CD4-positive, alpha-beta T cell treated with Interleukin-15 for 1 hour (primary cell): ENCODE results near the gene SEMG1.

Experiments
- DNase-seq: peaks from one replicate; pipeline ENCODE4 v3.0.0-alpha.2; 2020

The SEMG1 gene

DNA sequence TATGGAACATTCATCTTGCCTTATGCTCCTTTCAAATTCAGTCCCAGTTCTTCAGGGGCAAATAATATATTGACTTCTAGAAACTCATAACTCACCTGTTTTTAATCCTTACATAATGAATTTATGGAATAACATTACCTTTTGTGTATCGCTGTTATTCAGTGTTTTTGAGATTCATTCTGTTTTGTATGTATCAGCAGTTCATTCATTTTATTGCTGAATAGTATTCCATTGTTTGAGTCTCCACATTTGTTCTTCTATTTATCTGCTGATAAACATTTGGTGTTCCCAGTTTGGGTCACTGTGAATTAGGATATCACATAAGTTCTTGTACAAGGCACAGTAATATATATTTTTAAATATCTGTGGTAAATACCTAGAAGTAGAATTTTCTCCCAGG lies 19.5 kb downstream of the SEMG1 start:
- DNase-seq = no peak

DNA sequence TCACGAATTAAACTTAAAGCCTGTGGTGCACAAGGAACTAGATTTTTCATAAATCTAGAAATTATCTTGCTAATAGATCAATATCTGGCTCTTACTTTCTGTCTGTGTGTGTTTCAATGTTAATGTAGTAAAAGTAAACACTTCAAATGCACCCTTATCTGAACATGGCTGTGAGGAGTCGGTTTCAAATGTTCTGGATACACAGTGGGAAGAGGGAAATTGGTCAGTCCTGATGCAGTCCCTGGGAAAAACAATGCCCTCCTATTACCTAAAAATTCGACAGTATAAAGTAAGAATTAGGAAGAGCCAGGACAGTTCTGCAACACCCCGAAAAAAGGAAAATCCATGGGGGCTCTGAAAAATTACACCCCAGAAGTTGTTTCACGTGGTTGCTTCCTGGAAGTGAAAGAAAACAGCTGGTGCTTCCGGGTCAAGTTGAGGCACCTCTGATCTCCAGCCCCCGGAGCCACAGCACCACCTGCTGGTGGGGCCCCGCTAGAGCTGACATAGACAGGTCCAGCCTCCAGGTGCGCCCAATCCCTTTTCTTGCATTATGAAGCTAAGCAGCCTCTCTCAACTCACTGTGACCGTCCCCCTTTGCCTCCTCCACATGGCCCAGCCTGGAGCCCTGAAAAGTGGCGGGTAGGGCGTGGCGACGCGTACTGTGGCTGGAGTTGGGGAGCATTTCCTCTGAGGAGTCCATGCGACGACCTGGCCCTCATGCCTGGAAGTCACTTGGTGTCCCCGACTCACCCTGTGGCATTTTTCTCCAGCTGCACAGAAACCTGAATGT lies 22.6 kb downstream of the SEMG1 start:
- DNase-seq = no peak

DNA sequence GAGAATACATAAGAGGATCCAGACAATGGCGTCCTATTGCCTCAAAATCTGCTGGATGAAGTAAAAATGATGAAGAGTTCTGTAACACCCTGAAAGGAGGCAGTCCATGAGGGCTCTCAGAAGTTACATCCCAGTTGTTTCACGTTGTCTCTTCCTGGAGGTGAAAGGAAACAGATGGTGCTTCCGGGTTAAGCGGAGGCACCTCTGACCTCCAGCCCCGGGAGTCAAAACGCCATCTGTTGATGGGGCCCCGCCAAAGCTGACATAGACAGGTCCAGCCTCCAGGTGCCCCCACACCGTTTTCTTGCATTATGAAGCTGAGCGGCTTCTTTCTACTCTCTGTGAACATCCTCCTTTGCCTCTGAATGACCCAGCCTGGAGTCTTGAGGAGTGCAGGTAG lies 23.8 kb downstream of the SEMG1 start:
- no peak for DNase-seq

DNA sequence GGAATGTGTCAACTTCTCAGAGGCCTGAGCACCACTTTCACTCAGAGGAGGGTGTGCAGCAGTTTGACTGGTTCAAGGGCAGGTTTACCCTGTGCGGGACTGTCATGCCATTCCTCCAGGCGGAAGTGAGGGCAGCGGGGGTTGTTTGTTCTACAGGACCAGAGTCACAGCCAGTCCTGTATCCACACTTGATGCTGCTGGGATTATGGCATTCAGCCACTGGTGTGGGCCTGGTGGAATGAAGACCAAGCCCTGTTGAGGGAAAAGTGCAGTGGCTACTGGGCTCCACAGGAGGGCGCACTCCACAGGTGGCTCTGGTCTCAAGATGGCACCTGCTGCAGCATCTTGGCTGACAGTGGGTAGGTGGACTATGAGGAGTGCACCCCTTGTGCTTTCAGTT lies 29.2 kb downstream of the SEMG1 start:
- no peak for DNase-seq

DNA sequence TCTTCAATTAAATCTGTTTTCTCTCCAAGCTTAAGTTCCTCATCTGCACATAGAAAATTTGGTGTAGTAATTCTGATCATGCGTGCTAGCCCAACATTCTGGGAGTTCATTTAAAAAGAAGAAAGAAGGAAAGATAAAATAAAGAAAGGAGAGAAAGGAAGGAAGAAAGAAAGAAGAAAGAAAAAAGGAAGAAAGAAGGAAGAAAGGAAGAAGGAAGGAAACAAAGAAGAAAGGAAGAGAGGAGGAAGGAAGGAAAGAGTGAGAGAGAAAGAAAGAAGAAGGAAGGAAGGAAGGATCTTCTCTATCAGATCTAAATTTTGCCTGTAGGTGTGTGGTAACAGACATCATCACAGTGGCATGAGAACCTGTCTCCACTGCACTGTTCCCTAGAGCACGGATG lies 31.3 kb downstream of the SEMG1 start:
- DNase-seq = no peak

DNA sequence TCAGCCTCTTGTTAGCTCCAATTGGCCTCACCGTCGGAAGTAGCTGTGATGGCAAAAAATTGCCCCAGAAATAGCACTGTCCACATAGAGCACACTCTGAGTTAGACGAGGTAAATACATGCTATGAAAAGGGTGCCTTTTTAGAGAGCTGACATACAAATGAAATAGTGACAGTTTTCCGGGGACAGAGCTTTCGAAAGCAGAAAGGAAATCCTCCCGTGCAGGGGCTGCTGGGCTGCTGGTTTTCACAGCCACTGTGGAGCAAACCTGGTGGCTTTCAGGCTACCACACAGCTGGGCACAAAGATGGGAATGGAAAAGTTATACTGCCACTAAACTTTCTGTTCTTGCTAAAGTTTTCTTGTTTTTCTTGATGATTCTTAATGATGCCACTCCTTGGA lies 39.3 kb downstream of the SEMG1 start:
- no peak for DNase-seq

DNA sequence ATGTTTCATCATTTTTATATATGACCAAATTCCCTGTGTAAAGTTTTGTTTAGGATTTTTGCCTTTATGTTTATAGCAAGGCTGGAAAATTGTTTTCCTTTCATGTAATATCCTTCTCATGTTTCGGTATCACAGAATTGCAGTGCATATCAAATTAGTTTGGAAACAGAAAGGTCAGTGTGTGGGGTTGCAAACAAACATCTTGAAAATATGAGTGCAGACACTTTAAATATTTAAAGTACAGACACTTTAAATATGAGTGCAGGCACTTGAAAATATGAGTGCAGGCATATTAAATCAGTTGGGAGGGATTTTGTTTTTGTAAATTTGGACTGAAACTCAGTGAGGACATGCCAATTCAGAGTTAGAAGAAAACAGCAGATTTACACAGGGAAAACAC lies 41.0 kb downstream of the SEMG1 start:
- DNase-seq = no peak

DNA sequence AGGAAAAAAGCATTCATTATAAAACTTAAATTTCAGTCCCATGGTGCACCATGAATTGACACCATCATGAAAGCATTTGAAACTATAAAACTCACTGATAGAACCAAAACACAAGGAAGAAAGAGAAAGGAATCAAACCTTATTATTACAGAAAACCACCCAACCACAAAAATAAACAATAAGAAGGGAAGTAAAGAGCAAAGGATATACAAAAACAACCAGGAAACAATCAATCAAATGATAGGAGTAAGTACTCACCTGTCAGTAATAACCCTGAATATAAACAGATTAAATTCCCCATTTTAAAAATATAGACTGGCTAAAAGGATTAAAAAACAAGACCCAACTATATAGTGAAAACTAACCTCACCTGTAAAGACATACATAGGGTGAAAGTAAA lies 41.8 kb downstream of the SEMG1 start:
- DNase-seq = no peak

DNA sequence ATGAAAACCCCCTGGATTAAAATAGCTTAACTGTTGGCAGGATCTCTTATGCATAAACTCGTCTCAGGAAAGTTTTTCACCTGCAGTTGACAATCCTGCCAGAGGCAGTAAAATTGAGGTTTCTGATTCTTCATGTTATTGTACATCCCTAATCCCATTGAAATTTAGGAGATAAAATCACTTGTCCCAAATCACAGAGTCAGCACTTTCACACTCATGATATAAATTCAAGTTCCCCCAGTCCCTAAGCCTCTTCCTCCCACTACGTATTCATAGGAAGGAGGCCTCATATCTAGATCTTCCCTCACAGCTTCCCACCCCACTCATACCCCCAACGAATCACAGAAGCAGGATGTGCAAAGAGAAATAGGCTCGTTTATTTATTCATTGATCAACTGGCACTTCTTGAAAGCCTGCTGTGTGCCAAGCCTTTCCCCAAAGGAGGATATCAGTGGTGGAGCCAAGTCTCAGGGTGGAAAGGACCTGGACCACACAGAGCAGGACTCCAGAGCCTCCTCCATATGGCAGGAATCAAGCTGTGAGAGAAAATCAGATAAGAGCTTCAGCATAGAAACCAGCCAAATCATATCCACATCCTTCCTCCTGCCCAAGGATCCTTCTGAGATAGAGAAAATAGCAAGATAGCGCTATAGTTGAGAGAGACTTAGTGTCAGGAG lies 45.2 kb downstream of the SEMG1 start:
- DNase-seq = no peak

DNA sequence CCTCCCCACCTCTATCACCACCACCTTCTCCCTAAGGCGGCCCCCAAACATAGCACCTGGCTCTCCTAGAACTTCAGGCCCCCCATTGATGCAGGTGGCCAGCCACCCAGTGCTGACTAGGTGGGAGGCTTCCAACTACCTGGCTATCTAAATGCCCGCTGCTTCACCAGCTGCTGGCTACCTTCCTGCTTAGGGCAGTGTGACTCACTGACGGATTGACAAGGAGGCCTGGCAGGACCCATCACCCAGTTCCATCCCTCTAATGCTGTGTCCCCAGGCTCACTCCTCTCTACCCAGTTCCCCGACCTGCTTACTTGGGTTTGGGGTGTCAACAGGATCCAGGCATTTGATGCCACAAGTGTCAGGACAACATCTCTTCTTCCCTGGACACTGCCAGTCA lies 46.4 kb downstream of the SEMG1 start:
- DNase-seq = no peak

DNA sequence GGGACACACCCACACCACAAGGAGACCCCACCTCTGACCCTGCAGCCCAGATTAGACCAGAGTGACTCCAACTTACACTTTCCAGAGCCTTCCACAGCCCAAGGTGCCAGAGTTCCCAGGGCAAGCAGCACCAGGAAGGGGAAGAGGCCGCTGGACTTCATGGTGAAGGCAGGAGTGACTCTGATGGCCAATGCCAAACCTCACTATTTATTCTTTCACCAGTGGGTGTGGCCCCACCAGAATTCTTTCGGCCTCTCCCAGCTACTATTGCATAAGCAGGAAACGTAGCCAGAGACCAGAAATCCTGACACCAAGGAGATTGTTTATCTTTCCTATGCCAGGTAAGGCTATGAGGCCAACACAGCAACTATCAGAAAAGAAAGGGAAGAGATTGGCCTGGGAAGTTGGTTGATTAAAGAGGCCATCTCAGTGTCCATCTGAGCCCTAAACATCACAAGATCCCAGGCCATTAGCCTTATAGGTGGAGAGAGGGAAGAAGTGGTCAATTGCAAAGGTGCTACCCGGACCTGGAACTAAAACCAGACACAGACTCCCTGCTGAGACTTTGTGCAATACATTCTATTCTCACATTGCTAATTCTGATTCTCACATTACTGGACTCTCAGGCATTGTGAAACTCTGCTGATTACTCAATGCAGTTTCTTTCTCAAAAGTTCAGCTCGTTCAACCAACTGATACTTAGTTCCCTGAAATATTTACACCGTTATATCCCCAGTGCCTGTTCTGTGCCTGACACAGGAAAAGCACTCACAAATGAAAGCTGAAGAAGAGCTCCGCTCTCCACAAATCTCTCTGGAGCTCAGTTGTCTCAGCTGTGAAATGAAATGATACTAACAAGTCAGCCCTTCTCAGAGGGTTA lies 47.8 kb downstream of the SEMG1 start, which contains the start of gene SLPI:
Gene SLPI, minus strand, starts transcription at position 182 of the 880 bp plus-strand sequence. Its CDS starts 21 bp downstream, at position 161.
- DNase-seq = no peak

DNA sequence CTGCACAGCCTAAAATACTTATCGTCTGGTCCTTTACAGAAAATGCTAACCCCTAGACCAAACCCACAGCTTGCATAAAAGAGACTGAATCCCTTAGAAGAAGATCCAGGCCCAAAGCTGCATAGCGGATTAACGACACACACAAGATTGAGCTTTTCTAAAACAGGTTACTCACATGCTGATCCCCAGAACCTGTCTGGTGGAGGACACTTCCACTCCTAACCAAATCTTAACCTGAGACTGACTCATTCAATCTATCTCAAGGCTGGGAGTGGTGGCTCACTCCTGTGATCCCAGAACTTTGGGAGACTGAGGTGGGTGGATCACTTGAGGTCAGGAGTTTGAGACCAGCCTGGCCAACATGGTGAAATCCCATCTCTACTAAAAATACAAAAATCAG lies 50.3 kb downstream of the SEMG1 start:
- DNase-seq = no peak

DNA sequence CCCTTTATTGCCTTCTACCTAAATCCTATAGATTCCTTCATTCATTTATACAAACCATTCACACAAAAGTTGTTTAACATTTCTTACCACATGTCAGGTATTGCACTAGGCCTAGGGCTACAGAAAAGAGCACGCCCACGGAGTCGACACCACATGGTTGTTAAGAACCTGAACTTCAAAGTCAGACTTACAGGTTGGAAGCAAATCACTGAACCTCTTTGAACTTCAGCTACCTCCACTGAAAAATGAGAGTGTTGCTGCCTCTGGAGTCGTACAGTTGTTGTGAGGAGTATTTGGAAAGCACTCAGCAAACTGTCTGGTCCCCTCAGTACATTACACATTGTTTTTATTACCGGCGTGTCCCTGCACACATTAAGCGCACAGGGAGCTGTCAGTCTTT lies 50.9 kb downstream of the SEMG1 start:
- no peak for DNase-seq

DNA sequence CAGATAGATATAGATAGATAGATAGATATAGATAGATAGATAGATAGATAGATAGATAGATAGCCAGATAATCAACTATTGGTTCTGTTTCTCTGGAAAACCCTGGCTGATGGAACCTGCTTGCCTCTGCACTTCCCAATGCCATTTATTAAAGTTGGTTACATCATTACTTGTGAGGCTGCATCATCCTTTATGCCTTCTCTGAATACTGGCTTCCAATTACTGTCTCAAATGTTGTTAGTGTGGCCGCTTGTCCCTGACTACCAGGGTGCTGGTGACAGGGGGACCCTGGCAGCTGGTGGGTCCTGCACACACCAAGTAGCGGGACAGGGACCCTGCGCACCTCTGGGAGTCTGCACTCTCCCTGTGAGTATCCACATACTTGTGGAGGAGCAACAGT lies 51.4 kb downstream of the SEMG1 start:
- no peak for DNase-seq

DNA sequence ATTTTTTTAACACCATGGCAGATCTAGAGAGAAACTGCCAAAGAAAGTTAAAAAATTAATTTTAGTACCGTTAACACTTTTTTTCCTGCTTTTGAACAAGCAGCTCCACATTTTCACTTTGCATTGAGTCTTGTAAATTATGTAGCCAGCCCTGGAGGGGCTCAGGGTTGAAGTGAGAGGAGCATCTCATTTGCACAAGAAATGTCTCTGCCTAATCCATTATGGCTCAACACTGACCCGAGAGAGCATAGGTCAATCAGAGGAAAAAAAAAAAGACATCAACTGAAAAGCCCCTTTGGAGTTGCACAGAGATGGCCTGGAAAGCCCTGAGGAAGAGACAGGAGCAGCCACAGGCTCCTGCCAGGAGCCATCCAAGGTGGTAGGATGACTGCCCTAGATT lies 51.8 kb downstream of the SEMG1 start:
- DNase-seq = no peak
